ENCODE data around the gene MAPK10.
"Not testable (repeated sequence)": the region's sequence is repeated elsewhere in the genome, so short reads cannot be mapped to it uniquely, and the experiment has no call there.

Gene MAPK10

DNA sequence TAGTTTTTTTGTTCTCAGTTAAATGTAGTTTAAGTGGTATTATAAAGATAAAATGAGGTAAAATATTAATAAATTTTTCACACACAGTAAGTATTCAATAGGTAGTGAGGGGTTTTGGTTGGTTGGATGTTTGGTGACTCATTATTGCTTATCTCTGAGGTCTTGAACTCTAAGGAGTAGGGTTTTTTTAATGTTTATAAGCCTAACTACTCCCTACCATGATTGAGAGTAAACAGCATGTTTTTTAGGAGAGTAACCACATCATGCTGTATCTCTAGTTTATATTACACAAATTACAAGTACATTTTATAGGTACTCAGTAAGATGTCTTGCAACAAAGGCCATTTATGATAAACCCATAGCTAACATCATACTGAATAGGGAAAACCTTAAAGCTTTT lies 181.6 kb downstream of the MAPK10 start:
- no peak for DNase-seq

DNA sequence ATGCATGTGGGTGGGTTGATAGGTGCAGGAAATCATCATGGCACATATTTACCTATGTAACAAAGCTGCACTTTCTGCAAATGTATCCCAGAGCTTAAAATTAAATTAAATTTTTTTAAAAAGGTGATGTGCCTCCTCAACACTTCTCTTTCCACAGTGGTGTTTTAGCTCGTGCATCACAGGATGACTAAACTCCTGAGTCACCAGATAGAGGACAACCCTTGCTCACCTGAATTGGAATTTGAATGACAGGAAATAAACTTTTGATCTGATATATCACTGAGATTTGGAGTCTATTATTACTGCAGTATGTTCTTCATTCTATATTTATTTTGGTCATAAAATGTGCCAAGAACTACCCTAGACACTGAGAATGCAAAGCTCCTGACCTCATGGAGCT lies 185.3 kb downstream of the MAPK10 start:
- DNase-seq, result no peak

DNA sequence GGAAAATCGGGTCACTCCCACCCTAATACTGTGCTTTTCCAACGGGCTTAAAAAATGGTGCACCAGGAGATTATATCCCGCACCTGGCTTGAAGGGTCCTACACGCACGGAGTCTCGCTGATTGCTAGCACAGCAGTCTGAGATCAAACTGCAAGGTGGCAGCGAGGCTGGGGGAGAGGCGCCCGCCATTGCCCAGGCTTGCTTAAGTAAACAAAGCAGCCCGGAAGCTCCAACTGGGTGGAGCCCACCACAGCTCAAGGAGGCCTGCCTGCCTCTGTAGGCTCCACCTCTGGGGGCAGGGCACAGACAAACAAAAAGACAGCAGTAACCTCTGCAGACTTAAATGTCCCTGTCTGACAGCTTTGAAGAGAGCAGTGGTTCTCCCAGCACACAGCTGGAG lies 191.5 kb downstream of the MAPK10 start:
- not testable (repeated sequence) for DNase-seq

DNA sequence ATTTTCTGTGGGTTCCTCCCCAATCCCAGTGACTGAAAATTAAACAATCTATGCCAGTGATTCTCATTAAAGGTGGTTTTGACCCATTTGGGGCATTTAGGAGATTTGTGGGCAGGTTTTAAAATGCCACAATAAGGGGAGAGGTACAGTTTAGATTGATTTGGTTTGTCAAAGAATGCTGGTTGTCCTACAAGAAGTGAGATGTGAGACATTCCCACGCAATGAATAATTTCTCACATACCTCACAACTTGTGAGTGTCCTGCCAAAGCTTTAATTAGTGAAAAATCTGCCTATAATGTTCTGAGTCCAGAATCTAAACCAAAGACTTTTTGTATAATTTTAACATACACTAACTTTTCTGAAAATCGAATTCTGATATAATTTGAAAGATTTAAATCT lies 199.4 kb downstream of the MAPK10 start:
- no peak for DNase-seq

DNA sequence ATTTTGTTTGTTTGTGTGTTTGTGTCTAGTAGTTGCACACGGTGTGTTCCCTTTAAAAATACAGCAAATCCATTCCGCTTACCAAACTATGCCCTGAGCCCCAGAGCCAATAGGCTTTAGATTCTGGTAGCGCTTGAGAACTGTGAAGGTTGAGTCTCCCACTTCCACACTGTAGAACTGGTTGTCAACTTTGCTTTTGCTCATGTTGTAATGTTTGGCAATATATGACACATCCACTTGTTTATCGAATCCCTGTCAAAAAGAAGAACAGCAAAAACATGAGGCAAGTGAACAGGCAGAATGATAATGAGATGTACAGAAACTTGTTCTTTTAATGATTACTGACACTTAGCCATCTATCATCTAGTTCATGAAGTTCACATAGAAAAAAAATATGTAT lies 200.6 kb downstream of the MAPK10 start:
- DNase-seq, result no peak

DNA sequence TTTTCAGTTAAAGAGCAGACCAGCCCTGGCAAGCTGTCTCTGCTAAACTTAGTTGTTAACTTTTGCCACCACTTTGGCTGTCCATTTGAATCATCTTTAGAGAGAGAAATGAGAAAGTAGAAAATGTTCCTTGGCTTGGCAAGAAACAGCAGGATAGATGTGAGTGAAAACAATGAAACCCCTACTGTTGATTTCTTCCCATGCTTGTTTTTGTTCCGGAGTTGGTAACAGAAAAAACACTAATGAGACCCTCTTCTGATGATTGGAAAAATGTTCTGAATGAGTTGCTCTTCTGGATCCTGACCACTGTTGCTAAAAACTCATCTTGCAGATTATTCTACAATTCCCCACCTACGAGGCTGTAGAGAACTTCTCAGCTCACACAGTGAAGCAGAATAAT lies 203.3 kb downstream of the MAPK10 start:
- DNase-seq, result no peak

DNA sequence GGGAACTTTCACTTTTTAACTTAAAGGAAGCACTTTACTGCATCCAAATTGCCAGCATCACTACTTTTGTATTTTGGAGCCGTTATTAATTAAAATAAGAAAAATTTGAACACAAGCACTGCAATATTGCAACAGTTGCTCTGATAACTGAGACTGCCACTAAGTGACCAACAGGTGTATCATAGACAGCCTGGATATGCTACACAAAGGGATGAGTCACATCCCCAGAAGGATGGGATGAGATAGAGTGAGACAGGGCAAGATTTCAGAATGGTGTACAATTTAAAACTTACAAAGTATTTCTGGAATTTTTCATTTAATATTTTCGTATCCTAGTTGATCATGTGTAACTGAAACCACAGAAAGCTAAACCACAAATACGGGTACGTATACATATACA lies 204.1 kb downstream of the MAPK10 start:
- no peak for DNase-seq

DNA sequence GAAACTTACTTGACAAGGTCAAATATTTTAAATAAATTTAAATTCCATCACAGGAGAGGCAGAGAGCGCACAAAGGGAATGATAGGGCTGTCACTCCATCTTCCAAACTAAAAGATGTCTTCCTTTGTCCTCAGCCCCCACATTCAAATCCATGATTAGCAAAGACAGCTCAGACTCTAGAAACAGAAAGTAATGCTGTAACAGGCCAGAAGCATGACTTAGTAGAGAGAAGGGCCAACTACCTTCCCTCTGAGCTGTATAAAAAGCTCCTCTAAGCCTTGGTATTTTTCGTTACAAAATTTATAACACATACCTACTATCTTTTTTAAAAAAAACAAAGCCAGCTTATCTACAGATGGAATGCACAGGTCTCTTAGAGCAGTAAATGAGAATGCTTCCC lies 207.4 kb downstream of the MAPK10 start:
- DNase-seq, result no peak

DNA sequence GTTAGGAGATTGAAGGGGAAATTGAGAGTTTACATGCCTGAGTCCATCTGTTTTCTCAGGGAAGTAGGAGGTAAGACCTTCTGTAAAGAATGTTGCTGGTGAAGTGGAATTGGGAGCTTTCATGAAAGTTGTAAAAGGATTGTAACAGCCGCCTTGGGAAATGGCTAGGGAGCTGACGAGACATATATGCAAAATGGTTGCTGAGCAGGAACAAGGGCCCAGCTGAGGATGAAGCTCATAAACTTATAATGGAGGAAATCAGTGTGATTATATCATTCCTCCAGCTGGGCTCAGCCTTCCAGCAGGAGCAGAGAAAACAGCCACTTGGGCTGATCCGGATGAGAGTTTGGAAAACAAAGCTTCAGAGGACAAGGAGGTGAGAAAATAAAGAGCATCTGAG lies 208.7 kb downstream of the MAPK10 start:
- no peak for DNase-seq

DNA sequence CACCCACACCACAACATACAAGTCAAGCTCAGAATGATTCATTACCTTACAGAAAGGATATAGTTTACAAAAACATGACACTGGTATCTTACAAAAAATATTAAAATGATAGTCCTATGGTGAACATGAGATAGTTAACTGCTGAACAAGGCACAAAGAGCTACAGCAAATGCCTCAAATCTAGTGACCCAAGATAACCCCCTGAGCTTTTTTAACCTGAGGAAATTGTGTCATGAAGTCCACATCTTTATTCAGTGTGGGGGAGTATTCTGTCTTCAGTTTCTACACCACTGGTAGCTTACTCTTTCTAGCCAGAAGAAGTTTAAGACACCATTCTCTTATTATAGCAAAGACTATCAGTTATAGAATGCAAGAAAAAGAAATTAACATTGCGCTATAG lies 218.7 kb downstream of the MAPK10 start:
- no peak for DNase-seq

DNA sequence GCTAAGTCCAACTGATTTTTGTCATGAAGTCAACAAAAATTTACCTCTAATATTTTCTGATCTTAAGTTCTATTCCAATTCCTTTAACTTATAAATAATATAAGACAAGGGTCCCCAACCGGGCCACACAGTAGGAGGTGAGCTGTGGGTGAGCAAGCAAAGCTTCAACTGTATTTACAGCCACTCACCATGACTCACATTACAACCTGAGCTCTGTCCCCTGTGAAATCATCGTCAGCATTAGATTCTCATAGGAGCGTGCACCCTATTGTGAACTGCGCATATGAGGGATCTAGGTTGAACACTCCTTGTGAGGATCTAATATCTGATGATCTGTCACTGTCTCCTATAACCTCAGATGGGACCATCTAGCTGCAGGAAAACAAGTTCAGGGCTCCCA lies 227.4 kb downstream of the MAPK10 start:
- DNase-seq, result no peak

DNA sequence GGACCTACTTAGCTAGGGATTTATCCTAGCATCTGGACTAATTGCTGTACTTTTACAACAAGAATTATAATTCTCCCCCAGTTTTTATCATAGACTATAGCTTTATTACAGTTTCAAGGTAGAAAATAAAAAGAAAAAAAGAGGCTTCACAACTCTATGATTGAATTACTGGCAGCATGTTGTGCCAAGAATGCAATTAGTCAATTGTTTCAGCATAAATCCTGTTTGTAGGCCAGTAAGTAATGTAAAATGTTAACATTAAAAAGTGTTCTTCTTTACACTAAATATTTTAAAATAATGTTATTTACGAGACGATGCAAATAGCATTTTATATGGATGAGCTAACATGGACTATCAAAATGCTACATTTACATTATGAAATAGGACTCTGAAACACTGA lies 228.4 kb downstream of the MAPK10 start:
- no peak for DNase-seq

DNA sequence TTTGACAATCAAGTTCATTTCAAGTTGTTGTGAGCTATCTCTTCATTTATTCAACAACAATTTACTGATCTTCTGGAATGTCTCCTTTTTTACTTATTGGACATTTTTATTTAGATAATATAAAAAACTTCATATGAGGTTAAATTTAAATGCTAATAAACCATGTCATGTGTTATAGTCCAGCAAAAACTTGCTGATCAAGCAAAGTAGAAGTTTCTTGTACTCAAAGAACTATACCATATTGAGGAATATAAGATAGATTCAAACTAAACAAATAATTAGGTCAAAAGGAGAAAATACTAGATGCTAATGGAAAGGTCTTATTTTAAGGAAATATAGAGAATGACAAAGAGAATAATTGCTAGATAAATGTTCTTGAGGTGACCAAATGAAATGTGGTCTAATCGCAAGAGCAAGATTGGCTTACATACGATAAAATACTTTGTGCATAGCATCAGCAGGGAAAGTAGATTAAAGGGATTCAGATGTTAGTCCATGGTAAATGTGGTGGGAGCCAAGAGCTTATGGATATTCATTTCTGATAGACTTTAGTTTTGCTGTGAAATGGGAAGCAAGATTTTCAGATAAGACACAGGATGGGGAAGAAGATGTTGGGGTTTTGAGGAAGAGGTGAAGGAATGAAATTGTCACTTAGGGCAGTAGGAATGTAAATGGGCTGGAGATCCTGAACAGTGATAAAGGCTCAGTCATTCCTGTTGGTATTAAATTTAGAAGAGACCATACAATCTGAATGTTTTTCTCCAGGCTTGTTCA lies 229.5 kb downstream of the MAPK10 start:
- DNase-seq, result no peak

DNA sequence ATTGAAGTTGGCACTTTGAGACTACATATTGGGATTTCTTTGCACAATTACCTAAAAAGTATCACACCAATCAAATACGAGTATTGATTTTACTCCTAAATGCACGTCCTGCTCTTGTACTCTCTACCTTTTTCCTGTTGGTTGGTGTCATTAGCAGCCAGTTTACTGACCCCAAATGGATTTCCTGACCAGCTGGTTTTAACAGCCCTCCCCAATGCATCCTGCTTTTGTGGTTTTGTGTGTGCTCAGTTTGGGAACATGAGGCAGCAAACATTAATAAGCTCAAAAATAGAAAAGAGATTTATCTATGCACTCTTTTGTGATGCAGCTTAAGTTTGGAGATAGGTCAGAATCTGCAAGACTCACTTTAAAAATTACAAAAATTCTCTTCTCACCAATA lies 230.3 kb downstream of the MAPK10 start:
- no peak for DNase-seq

DNA sequence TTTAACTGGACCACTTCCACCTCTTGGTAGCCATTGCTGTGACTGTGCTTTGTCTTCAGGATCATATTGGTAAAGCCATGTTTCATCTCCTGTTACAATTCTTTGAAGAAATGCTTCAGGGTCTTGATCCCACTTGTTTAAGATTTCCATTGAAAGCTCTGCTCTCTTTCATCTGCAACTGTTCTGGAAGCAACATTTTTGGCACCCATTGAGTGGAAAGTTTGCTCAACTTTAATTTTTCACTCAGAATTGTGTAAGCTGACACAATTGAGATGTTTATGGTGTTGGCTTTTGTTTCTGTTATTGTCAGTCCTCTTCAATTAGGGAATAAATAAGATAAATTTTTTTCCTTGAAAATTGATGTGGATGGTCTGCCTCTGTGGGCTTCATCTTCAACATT lies 237.4 kb downstream of the MAPK10 start:
- DNase-seq, result no peak

DNA sequence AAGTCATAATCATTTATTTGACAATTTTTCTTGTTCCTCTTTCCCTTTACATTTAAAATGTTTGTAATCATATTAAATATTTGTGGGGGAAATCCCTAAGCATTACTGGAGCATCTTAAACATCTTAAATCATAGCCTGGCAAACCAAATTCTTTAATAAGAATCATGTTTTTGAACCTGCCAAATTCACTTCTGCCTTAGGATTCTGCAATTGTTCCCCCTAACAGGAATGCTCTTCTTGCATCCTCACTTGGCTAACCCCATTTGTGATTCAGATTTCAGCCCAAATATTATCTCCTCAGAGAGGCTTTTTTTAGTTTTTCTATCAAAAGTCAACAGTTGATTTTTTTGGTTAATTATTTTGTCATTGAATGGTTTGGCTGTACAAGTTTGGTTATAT lies 241.1 kb downstream of the MAPK10 start:
- DNase-seq, result no peak

DNA sequence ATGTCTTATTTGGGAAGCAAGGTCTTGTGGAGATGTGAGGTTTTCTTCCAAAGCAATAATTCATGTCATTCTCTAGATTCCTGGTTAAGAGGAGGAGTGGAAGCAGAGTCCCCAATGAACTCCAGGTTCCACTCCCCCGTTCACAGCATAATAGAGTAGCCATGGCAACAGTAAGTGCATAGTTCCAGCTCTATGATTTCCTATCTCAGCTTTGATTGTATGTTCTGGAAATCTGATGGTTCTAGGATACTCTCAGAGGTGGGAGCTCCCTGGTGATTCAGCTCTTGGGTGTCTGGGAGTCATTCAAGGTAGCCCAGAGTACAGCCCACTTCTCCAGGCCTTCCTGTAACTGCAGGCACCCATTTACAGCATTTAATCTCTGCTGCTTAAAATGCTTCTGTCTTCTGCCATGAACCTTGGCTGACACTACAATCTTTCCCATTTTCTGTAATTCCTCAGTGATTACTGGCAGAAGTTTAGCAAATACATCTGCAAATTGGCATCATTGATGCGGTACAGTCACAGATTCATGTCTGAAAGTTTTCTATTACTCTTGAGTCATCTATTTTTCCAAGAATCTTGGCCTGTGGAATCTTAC lies 242.0 kb downstream of the MAPK10 start:
- DNase-seq, result no peak

DNA sequence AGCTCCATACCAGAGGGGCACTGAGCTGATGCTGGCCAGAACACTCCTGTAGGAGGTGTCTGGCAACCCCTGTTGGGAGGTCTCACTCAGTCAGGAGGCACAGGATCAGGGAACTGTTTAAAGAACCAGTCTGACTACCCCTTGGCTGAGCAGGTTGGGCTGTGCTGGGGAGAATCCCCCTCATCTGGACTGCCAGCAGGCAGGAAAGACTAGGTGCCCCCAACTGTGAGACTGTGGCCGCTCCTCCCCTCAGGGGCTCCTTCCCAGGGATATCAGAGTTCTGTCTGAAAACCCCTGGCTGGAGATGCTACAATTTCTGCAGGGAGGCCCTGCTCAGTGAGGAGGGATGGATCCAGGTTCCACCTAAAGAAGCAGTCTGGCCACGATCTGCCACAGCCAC lies 245.3 kb downstream of the MAPK10 start:
- no peak for DNase-seq

DNA sequence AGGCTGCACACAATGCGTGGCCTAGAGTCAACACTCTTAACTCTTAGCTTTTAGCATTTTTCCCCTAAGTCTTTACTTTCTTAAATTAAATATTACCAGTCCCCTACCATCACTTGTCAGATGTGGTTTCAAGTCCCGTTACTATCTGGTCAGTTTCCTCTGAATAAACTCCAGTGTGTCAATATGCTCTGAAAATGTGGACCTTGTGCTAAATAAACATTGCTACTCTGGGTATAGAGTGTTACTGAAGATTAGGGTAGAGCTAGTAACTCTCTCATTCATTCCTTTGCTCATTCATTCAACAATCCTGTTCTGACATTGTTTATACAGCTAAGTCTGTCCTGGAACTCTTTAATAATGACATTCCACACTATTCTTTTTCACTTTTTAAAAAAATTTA lies 251.0 kb downstream of the MAPK10 start:
- DNase-seq, result no peak

DNA sequence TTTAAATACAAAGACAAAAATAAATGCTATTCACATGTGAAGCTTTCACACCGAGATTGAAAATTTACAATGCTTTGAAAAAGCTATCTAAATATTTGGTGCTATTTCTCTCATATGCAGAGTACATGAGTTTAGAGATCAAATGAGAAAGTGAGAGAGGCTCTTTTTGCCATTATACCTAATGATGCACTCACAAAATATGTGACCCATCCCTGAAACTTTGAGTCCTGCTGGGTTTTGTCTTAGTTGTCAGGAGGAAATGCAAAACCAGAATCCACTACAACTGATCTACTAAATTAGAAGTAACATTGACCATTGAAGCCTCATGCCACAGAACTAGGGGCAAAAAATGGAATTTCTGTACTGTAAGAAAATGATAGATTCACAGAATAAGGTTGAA lies 251.7 kb downstream of the MAPK10 start:
- DNase-seq, result no peak

DNA sequence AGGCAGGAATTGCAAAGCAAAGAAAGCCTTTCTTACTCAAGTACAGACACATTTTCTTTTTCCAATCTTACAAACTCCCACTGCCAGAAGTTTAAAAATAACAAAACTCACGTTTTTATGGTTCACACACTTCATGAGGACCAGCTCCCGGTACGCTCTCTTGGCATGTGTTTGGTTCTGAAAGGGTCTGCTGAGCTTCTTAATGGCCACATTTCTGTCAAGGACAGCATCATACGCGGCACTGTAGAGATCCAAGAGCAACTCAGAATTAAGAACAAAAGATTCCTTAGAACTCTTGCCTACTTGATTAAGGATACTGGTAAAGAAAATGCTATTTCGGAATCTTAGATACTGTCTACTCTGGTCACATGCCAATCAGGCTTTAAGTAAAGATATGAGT lies 252.7 kb downstream of the MAPK10 start:
- DNase-seq, result no peak

DNA sequence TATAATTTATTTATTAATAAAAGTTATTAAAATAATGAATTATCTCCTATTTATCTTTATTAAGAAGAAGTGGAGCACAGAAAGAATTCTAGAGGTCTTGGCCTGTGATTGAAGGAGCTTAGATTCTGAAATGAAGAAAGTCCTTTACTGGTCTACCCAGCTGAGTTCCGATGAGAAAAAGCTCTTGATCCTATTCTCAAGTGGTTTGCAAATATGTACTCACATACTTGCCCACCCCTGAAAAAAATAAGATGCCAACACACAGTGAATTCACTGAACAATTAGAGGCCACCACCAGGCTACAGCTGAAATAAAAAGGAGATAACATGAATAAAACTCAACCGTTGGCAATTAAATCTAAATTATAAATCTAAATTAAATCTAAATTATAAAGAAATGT lies 253.4 kb downstream of the MAPK10 start:
- DNase-seq, result no peak

DNA sequence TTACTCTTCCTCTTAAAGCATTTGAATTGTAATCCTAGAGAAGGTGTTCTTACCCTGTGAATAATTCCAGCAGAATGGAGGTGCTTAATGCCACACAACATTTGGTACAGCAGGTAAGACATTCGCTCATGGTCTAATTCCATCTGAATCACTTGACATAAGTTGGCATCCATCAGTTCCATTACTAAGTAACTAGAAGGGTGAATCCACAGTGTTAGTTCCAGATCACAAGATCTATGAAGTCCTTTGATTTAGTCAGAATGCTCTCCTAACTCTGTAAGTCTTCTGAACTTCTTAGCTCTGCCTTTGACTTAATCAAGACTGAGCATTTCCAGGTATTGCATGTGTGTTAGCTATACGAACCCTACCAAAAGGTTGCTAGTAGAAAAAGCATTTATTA lies 258.0 kb downstream of the MAPK10 start:
- DNase-seq, result no peak

DNA sequence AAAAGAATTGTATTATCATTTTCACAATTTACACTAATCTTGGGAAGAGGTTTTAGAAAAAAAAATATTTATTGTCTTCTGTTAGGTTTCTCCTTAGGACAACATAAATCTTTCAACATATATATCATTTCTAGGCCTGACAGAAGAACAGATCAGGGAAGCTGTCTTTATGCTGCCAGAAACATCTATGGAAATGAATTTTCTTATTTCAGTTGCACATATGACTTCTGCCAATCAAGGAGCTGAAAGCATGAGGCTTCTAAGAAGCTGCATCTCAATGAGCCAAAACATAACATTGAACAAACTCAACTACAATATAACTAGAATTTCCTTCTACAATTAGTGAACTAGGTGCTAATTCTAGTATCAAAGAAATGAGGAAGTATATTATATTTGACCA lies 258.4 kb downstream of the MAPK10 start:
- no peak for DNase-seq

DNA sequence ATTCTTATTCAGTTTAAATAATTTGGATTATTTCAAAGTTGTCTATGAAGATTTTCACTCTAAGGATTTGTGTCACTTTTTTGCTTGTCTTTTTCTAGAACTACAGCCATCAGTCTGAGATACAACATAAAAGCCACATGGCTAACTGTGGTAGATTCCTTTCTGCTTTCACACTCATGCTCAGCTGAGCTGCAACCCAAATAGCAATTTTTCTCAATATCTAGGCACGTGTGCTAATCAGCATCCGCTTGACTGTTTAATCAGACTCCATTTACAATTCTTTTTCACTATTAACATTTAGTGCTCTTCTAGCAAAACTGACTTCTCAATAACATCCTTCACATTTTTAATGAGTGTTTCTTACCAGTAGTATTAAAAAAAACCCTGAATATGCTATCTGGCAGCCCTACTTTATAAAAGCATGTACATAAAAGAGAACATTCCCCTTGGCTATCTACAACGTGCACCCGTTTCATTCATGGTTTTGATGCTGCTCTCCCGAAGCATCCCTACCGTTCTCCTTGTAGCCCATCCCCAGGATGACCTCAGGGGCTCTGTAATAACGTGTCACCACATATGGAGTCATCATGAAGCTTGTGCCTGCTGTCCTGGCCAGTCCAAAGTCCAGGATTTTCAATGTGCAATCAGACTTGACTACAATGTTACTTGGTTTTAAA lies 259.2 kb downstream of the MAPK10 start:
- DNase-seq, result no peak

All from NCI-H1694 (cell line).